Measurements from ENCODE around the gene KICS2.

DNA sequence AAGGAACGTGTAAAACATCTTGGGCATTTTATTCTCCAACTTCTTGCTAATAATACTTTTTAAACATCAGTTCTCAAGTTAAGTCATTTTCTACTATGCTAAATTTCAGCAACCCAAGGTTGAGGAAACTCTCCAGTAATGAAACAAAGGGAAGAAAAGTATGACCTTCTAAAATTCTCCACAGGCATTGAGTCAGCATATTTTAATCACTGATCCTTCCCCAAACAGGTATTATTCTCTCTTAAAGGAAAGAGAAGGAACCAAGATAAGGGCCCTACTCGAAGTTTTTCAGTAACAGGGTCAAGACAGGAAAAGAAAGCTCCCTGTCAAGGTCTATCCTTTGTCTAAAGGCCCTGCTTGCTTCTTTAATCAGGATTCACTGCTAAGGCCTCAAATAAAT is 3.0 kb downstream of the KICS2 start:
- TF ChIP-seq POLR2AphosphoS5 (IDR thresholded peaks at IDR 0.05) (no peak), EP300 (IDR thresholded peaks at IDR 0.05) (no peak), CTCF (IDR thresholded peaks at IDR 0.05) (no peak), POLR2A (IDR thresholded peaks at IDR 0.05) (no peak)

Measured in upper lobe of left lung (tissue), 4 donors.